ENCODE measurements around the gene TMEM108.

DNA sequence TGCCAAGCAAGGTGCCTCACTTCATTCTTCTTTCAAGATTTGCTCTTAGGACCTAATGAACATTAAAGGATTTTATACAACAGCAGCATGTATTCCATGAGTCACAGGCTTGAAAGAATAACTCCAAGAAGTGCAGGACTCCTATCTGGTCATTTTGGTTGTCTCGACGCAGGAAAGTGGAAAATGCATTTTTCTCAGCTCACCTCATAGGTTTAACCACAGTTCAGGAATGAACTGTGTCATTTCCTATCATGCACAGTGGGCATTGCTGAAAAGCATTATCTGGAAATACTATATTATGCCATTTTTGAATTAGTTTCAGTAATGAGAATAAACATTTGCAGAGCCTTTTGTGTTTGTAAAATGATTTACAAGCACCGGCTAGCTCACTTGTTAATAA is 263.0 kb downstream of the TMEM108 start:
- TF ChIP-seq POLR2A (IDR thresholded peaks at IDR 0.05; ENCODE audit: extremely low read depth, insufficient read length) (no peak), MYC (IDR thresholded peaks at IDR 0.05; ENCODE audit: low read depth, low read length) (no peak)
- TF ChIP-seq, protein P1, sequence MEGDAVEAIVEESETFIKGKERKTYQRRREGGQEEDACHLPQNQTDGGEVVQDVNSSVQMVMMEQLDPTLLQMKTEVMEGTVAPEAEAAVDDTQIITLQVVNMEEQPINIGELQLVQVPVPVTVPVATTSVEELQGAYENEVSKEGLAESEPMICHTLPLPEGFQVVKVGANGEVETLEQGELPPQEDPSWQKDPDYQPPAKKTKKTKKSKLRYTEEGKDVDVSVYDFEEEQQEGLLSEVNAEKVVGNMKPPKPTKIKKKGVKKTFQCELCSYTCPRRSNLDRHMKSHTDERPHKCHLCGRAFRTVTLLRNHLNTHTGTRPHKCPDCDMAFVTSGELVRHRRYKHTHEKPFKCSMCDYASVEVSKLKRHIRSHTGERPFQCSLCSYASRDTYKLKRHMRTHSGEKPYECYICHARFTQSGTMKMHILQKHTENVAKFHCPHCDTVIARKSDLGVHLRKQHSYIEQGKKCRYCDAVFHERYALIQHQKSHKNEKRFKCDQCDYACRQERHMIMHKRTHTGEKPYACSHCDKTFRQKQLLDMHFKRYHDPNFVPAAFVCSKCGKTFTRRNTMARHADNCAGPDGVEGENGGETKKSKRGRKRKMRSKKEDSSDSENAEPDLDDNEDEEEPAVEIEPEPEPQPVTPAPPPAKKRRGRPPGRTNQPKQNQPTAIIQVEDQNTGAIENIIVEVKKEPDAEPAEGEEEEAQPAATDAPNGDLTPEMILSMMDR (IDR thresholded peaks at IDR 0.05; ENCODE audit: low read depth, low read length): no peak
- TF ChIP-seq, protein P2, sequence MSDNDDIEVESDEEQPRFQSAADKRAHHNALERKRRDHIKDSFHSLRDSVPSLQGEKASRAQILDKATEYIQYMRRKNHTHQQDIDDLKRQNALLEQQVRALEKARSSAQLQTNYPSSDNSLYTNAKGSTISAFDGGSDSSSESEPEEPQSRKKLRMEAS (IDR thresholded peaks at IDR 0.05; ENCODE audit: low read depth, low read length): no peak

Data from NB4 (cell line).